Right lung (tissue), 5 donors: ENCODE data around the gene ADGRG7. TPM values are rescaled to one million over a fixed set of nuclear protein-coding genes. Genes with fewer than 3 reads are reported as not detected.

ENCODE experiments used
- DNase-seq, 2 donors: peaks; one replicate each; pipeline ENCODE4 v3.0.0-alpha.2; 2013
- polyA plus RNA-seq, 5 donors: library from polyadenylated mRNA; unstranded; fragments of 120-200 nt; gene quantifications; one replicate each; pipeline versions ENCODE4 v1.2.1 to v1.2.3, GENCODE V29; 2013; ENCODE audit warnings: inconsistent platforms in 1 of 5, low replicate concordance in 1 of 5; ENCODE audit not compliant: insufficient read length in 5 of 5, insufficient read depth in 1 of 5

ADGRG7 gene
- polyA plus RNA-seq, 5 donors = not detected

DNA sequence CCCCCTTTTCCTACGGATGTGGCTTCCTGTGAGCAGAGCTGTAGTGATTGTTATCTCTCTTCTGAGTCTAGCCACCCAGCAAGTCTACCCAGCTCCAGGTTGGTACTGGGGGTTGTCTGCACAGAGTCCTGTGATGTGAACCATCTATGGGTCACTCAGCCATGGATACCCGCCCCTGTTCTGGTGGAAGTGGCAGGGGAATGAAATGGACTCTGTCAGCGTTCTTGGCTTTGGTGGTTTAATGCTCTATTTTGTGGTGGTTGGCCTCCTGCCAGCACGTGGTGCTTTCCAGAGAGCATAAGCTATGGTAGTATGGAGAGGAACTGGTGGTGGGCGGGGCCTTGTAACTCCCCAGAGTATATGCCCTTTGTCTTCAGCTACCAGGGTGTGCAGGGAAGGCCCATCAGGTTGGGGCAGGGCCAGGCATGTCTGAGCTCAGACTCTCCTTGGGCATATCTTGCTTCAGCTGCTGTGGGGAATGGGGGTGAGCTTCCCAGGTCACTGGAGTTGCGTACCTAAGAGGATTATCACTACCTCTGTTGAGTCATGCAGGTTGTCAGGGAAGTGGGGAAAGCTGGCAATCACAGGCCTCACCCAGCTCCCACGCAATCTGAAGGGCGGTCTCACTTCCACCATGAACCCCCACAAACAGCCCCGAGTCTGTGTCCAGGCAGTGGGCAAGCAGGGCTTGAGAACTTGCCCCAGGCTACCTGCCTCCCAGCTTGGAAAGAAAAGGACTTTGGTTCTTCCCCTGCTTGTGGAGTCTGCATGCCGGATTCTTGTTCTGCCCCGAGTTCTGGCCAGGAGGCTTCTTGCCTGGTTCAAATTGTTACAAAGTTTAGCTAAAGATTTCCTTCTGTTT, 9.0 kb upstream of the ADGRG7 start:
- DNase-seq = no peak

DNA sequence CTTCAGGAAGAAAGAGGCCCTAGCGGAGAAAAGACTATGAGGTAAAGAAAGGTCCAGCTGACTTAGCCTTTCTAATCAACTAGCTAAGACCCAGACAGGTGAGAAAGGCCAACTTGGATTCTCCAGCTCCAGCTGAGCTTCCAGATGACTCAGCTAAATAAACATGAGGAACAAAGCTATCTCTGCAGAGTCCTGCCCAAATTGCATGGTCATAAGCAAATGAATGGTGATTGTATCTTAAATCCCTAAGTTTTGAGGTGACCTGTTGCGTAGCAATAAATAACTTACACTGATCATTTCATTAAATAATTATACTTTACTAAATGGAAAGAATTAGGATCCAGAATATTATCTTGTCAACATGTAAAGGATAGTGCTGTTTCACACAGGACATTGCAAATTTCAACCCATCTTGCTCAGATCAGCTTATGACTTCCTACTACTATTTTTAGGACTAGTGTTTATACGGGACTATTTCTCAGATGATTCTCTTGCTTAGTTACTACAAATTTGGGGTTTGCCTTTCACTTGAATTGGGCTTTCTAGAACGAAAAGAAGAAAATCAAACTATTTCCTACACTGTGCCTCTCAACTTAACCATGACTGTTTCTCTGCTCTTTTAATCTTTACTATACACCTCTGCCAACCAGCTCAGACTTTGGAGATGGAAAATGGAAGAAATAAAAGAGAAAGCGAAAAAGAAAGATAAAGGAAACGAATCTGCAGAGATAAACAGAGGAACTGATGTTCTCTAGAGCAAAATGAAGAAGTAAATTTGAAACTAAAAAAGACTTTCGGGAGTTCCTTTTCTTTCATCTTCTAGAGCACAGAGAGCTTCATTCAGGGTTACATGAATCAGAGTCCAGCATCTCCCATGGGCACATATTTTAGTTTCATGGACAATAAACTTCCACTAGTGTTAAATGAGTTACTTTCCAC, 6.6 kb upstream of the ADGRG7 start:
- DNase-seq = no peak

DNA sequence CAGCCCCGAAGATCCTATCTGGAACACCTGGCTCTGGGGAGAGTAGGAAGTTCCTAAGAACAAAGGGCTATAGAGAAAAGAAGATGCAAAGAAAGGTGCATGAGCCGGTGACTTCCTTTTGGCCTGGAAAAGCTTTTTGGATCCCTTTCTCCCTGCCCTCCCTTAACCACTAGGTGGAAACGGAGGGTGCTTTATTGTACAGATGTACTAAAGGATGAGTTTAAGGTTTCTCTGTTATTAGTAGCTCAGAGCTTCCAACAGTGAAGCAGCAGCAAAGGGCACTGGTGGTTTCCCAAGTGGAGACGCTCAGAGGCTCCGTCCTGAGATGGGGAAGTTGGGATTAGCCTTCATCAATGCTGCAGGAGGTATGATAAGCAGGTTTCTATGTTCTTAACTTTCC, 5.9 kb upstream of the ADGRG7 start:
- no peak for DNase-seq

DNA sequence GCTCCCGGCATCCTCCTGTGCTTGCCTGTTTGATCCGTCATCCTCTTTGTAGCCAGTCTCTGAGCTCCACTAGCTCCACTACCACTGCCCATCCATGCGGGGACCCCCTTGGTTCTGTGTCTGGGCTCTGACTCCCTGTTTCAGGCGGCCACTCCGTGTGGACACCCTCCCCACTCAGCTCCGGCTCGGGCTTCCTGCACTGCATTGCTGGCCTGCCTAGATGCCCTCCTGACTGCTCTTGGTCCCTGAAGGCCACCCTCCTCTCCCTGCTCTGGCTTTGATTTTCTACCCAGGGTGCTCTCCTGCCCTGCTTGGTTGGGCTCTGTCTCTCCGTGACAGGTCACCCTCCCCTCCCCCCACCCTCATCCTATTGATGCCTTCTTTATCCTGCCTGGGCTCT, 4.0 kb upstream of the ADGRG7 start:
- no peak for DNase-seq

DNA sequence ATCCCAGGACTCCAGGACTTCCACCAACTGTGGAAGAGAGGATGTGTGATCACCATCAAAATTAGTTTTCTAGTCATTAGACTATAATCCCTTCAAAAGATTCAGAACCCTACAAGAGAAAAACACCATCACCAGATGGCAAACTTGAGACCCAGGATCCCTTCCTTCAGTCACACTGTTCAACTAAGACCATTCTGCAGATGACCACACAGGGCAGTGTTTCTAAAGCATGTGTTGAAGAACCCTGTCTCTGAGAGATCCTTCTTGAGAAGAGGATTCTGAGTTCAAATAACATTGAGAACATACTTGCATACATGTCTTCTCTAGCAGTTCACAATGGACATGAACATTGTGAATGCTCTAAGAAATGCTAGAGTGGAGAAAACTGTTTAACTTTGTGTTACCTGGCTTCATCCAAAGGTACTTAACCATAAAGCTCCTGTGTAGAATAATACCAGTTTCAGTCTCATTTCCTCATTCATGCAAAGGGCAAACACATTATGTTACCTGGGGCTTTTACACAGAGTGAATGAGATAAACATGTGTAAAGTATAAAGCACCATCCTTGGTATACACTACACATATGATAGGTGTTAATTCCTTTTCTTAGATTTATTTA, 2.4 kb upstream of the ADGRG7 start:
- no peak for DNase-seq

DNA sequence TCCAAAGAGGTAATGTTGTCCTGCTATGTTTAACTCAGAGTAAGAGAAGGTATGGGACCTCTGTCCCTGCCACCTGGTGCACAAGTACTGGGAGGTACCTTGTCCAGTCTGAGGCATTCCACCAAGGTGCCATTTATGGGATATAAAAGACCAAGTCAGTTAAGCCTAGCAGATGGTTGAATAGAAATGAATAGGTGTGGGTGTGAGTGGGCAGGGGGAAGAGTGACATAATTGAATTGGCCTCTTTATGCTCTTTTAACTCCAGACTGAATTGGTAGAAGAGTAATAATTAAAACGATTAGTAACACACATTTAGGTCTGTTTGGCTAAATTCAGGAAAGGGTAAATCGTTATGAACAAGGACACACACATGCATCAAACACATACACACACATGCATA, 562 bp downstream of the ADGRG7 start:
- DNase-seq = no peak

DNA sequence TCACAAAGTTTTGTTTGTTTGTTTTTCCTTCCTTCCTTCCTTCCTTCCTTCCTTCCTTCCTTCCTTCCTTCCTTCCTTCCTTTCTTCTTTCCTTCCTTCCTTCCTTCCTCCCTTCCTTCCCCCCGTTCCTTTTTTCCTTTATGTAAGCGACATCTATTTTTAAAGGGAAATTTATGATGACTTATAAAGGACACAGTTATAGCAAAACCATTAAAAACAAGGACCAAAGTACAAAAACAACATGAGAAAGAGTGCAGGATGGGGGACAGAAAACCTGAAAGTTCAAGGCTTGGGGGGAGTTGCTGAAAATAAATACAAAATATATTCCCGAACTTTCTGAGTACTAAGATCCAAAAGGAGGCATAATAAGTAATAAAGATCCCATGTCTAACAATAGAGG, 1.8 kb downstream of the ADGRG7 start:
- no peak for DNase-seq

DNA sequence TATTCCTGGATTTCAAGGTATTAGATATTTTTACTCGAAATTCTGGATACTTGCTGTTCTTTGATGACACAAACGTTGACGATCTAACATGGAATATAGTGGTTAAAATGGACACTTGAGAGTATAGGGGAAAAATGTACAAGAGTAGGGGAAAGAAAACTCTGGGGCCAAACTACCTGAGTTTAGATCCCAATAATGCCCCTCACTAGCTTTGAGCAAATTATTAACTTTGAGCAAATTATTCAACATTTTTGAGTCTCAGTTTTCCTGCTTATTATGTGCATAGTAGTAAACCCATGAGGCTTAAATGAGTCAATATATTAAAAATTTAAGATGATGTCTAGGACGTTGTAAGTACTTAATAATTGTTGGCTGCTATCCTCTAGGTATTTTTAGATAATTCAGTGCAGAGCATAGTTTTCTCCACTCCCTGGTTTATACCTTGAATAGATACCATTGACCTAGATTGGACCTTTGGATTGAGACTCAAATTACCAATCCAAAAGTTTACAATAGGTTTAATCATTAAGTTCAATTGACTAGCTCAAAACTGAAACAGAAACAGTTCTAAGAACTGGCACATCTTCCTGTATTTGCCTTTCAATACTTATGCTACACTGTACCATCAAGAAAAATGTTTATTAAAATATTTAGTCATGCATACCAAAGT, 4.5 kb downstream of the ADGRG7 start:
- no peak for DNase-seq

DNA sequence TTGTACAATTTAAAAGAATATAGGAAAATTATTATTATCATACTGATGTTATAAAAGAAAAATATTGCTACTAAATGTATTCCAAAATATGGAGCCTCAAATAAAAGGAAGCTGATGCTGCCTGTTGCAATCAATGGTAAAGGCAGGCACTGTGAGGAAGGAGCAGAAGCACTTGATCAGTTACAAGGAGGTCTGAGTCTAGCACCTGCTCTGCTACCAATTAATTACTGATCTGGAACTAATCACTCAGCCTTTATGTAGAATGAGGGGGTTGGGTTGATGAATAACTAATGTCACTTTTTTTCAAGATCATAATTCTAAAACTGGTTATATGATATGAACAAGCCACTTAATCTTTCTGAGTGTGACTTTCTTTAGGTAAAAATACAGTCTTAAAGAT, 5.5 kb downstream of the ADGRG7 start:
- no peak for DNase-seq

DNA sequence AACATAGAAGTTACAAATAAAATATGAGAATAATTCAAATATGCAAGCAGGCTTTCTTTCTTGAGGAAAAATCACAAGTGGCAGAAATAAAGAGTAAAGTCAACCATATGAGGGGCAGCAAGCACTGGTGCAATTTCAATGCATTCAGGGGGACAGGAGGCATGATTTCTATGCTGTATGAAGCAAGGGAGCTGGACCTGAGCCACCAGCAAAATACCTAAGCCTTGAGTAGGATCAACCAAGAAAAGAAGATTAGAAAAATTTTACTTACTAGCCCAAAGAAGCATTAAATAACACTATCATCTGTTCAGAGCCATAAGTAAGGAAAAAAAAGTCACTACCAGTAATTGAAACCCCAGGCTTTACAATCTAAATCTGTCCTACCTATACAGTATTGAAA, 6.3 kb downstream of the ADGRG7 start:
- no peak for DNase-seq

DNA sequence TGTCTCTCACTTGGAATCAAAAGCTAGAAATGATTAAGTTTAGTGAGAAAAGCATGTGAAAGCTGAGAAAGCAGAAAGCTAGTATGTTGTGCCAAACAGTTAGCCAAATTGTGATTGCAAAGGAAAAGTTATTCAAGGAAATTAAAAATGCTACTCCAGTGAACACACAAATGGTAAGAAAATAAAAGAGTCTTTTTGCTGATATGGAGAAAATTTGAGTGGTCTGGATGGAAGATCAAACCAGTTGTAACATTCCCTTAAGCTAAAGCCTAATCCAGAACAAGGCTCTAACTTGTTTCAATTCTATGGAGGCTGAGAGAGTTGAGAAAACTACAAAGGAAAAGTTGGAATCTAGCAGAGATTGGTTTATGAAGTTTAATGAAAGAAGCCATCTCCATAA, 11.8 kb downstream of the ADGRG7 start:
- DNase-seq = no peak

DNA sequence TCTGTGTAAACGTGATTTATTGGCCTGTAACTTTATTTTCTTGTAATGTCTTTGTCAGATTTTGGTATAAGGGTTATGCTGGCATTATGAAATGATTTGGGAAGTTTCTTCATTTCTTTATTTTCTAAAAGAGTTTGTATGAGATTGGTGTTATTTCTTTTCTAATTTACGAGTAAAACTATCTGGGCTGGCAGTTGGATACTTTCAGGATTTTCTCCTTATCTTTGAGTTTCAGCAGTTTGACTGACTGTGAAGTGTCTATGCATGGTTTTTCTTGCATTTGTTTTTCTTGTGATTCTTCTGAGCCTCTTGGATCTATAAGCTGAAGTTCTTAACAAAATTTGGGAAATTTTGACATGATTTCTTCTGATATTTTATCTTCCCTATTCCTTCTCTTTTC, 18.1 kb downstream of the ADGRG7 start:
- no peak for DNase-seq

DNA sequence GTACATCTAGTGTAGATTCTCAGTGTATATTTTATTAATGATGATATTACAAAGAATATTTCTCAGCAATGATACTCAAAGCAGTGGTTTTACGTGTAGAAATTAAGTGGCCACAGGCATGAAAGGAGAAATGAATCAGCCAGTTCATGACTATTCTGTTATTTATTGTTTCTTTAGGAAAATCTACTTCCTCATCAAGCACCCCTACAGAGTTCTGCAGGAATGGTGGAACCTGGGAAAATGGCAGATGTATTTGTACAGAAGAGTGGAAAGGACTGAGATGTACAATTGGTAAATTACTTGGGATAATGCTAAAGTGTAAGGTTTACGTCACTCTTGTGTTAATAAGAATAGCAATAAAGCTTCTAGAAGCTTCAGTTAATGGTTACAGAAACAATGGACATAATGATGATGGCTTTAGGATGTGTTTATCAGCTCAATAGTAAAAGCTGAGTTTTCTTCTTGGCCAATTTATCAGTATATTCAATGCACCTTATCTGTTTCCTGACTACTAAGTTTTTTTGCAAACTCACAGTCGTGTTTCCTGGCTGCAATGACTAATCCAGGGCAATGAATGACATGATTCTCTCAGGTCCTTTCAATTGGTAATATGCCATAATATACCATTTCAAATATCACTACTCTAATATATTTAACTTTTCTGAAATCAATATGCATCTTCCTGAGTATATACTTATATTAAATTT, 20.2 kb downstream of the ADGRG7 start:
- DNase-seq = no peak

DNA sequence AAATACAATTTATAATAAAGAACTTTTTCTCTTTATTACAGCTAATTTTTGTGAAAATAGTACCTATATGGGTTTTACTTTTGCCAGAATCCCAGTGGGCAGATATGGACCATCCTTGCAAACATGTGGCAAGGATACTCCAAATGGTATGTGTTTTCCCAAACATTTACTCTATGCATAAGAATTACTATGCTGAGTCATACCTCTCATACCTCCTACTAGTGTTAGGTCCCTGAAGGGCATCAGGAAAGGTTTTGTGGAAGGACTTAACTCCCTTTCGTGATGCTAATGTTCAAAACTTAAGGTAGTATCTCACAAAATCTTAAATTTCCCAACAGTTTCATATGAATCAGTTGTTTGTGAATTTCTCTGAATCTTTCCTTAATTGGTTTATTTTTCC, 21.3 kb downstream of the ADGRG7 start:
- DNase-seq = no peak

DNA sequence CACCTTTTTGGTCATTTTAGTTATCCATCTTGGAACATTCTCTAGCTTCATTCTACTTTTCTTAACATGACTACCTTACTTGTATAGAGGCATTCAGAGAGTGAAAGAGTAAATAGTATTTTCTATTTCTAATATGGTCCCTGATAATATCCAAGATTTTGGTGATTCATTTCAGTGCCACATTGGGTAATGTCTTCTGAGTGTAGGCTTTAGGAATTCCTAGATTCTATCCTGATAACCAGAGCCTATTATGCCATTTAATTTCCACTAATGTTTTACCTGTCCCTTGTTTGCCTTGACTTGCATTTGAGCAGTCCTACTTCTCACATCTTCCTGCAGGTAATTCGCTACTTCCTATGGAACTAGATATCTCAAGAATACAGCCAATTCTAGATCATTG, 21.8 kb downstream of the ADGRG7 start:
- DNase-seq = no peak

DNA sequence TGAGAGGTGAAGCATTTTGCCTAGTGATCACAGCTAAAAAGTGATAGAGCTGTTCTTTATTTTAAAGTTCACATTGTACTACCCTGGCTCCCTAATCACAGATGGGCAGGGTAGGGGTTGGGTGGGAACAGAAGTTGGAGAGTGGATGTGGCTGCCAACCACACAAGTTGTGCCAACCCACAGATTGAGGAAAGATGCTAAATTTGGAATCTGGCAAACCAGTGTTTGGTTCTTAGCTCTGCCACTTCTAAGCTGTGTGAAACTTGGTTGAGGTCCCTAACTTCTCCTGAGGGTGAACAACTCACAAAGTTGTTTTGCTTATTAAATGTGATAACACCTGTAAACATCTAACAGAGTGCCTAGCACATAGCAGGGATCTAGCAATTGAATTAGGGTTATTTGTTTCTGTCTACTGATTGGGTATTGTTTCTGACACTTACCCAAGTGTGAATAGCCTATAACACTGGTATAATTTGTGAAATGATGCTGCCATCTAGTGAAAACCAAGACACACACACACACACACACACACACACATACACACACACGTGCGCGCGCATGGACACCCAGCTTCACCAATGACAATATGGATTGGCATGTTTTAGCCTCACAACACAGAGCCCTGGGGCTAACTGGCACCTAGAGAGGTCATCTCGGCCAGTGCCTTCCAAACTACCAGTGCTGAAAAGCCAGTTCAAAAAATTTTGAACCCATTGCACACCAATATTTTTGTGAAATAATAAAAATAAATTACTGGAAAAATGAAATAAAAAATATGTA, 25.3 kb downstream of the ADGRG7 start:
- DNase-seq = no peak

DNA sequence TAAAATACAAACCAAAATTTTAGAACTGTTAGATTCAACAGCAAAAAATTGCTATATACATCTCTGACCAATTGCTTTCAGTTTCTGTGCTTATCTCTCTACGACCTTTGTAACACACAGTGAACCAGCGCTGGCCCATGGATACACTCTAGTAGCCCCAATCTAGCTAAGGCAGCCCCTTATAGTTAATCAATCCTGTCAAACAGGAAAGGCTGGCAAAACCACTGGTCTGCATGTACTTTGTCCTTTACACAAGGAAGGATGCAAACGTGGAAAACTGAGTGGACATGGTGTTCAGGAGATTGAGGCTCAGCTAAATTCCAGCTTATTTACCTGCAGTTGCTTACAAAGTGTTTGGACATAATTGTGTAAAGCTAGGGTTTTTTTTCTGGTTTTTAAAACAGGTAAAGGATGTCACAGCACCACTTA, 25.9 kb downstream of the ADGRG7 start:
- no peak for DNase-seq

DNA sequence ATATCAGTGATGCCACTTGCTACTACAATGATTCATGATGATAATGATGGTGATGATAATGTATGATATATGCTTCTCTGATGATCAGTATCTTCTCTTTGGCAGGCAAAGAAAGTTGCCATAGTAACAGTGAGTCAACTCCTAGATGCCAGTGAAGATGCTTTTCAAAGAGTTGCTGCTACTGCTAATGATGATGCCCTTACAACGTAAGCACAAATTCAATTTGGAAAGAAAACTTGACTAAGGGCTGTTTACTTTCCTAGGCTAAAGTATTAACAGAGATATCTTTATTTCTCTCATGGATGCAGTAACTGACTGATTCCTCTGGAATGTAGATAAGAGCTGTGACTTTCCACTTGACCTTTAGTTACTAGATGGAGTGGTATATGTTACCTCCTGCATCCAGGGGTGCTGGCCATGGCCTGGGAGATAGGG, 27.8 kb downstream of the ADGRG7 start:
- no peak for DNase-seq

DNA sequence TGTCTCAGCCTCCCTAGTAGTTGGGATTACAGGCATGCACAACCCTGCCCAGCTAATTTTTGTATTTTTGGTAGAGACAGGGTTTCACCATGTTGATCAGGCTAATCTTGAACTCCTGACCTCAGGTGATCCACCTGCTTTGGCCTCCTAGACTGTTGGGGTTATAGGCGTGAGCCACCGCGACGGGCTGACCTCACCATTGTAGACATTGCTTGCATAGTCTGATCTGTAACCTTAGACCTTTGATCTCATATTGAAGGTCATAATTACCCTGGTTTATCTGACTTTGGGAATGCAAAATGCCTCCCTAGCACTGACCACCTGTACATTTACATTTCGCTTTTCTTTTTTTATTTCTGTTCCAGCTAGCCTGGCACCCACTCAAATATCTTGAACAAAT, 31.2 kb downstream of the ADGRG7 start:
- no peak for DNase-seq

DNA sequence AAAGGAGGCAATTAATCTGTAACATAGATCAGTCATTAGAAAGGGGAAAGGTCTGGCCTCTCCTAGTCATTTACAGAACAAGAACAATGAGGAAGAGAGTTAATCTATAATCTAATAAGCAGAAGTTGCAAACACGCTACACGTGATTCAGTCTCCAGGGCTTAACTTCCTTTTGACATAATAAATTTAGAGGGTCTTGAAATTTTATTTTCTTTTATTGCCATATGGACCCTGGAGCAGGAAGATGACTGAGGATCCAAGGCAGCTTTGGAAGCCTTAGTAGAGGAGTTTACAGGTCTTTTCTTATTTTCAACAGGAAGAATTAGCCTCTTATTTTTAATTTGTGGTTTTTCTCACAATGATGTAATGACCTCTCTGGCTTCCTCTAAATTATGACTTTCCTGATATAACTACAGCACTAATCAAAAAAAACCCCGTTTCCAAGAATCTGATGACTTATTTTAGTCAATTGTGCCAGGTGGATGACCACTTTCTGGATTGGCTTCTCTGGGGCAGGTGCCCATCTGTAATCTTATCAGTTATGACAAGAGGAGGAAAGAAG, 32.2 kb downstream of the ADGRG7 start:
- DNase-seq = no peak
